ENCODE results near the gene TMEM198. TPM values are rescaled to one million over a fixed set of nuclear protein-coding genes. Genes with fewer than 3 reads are reported as not detected.

TMEM198 gene
- total and polyA plus RNA-seq, 2 donors (not counting 3 experiments of a cell fraction or from before 2014, with no cell fraction given), result not detected

- no peak overlapping the region for H3K9ac ChIP-seq (replicated peaks; ENCODE audit: extremely low read depth, insufficient read depth, low read length)
- no peak overlapping the region for H3K27ac ChIP-seq (ENCODE audit: insufficient read depth, low read depth, low read length)
- dilution Hi-C loops (cut with MboI; ENCODE audit: extremely low pct_ligation_motif_present, low sequenced_read_pairs) (no loop called here), intact Hi-C loops (cut with micrococcal nuclease) (no loop called here)
- H3K36me3 ChIP-seq (ENCODE audit: control insufficient read depth in 2 of 2, extremely low read depth in 1 of 2, insufficient read depth in 2 of 2, low read length in 2 of 2), result no peaks in the 10 kb centered on the region
- no peaks in the 10 kb centered on the region for H3K4me1 ChIP-seq (ENCODE audit: control insufficient read depth, extremely low read depth, insufficient read depth, low read length)
- FAIRE-seq (no peak), DNase-seq (ENCODE audit: low read depth, low spot score) (no peak)
- H2AFZ ChIP-seq (ENCODE audit: low read depth, low read length), result no peak overlapping the region
- no peaks in the 10 kb centered on the region for H3K9me3 ChIP-seq (replicated peaks; ENCODE audit: control insufficient read depth, insufficient read depth, low read length)
- H4K20me1 ChIP-seq (replicated peaks; ENCODE audit: control insufficient read depth, extremely low read depth, insufficient read depth, low read length), result no peaks in the 10 kb centered on the region
- peaks cover 0 to 3% of the 10 kb centered on the region in 2 experiments for H3K27me3 ChIP-seq (ENCODE audit: control insufficient read depth in 2 of 2, insufficient read depth in 2 of 2, low read length in 2 of 2)
- ChIA-PET CTCF (interaction anchor here (0.7 to 2.1 kb wide), 9 partner anchors 10 to 80 kb away, joined by 3 to 5 read pairs (median 4); no protein-coding TSS in a partner anchor), POLR2A (no interaction called here)
- H3K4me3 ChIP-seq (replicated peaks in 1 of 3; ENCODE audit: insufficient read depth in 1 of 3, low read depth in 1 of 3, low read length in 3 of 3), result no peak overlapping the region
- H3K4me2 ChIP-seq (ENCODE audit: insufficient read depth, low read length), result no peak overlapping the region
- no peaks in the 10 kb centered on the region for H3K79me2 ChIP-seq (ENCODE audit: control insufficient read depth, insufficient read depth, low read length)
- H3K9me1 ChIP-seq (replicated peaks; ENCODE audit: control insufficient read depth, extremely low read depth, insufficient read depth, low read length), result no peaks in the 10 kb centered on the region
- no TSS peak for BruUV-seq (replicated peaks)
- no peak for TF ChIP-seq GATA2 (IDR thresholded peaks at IDR 0.05; ENCODE audit: insufficient read depth, insufficient read length, low read depth, low read length)
- TF ChIP-seq POLR2AphosphoS5 (IDR thresholded peaks at IDR 0.05; ENCODE audit: insufficient read depth, low read depth, low read length), result no peak
- TF ChIP-seq CTCF (IDR thresholded peaks at IDR 0.05; ENCODE audit: extremely low read depth in 1 of 2, insufficient read depth in 1 of 2, low read depth in 1 of 2, low read length in 2 of 2), result no peak
- no peak for TF ChIP-seq POLR2A (IDR thresholded peaks at IDR 0.05; ENCODE audit: low read depth, low read length)
- TF ChIP-seq MAX (IDR thresholded peaks at IDR 0.05; ENCODE audit: insufficient read depth, insufficient read length), result no peak
- no peak for TF ChIP-seq FOS (IDR thresholded peaks at IDR 0.05; ENCODE audit: borderline replicate concordance, insufficient read depth, low read length)
- TF ChIP-seq JUN (IDR thresholded peaks at IDR 0.05; ENCODE audit: borderline replicate concordance, insufficient read depth, insufficient read length, low read depth), result no peak
- no peak for TF ChIP-seq EZH2 (IDR thresholded peaks at IDR 0.05; ENCODE audit: borderline replicate concordance, low read depth, low read length, severe bottlenecking)
- no peak for TF ChIP-seq MYC (IDR thresholded peaks at IDR 0.05; ENCODE audit: low read depth, low read length)
These were observed 18.5 kb downstream of the TMEM198 start for GRCh38 chr2:219562049-219563020.
